Fibroblast of villous mesenchyme (primary cell): Measurements from ENCODE around the gene BCKDHA. TPM values are rescaled to one million over a fixed set of nuclear protein-coding genes. Genes with fewer than 3 reads are reported as not detected.
A peak's percentile ranks its signal among the peaks of the same experiment; 100 is the strongest.

Source experiments
- DNase-seq: peaks from one replicate; pipeline ENCODE4 v3.0.0-alpha.2; 2010; ENCODE audit warnings: low read depth
- H3K4me3 ChIP-seq: 2 replicates; pipeline ENCODE4 v1.5.1; 2011; ENCODE audit warnings: low read depth, mild to moderate bottlenecking, low read length
- total RNA-seq: library from RNA; depleted of rRNA; stranded (reverse); fragments of >200 nt; gene quantifications from 2 replicates; pipeline ENCODE4 v1.2.3, GENCODE V29; 2012
- TF ChIP-seq, protein P1 (sequence below): IDR thresholded peaks from 2 replicates; pipeline ENCODE4 v1.5.1; 2012; ENCODE audit warnings: low read depth, mild to moderate bottlenecking, low read length; ENCODE audit not compliant: insufficient read depth

Gene BCKDHA
- total RNA-seq: 21.2 and 24.8 TPM in 2 replicates

DNA sequence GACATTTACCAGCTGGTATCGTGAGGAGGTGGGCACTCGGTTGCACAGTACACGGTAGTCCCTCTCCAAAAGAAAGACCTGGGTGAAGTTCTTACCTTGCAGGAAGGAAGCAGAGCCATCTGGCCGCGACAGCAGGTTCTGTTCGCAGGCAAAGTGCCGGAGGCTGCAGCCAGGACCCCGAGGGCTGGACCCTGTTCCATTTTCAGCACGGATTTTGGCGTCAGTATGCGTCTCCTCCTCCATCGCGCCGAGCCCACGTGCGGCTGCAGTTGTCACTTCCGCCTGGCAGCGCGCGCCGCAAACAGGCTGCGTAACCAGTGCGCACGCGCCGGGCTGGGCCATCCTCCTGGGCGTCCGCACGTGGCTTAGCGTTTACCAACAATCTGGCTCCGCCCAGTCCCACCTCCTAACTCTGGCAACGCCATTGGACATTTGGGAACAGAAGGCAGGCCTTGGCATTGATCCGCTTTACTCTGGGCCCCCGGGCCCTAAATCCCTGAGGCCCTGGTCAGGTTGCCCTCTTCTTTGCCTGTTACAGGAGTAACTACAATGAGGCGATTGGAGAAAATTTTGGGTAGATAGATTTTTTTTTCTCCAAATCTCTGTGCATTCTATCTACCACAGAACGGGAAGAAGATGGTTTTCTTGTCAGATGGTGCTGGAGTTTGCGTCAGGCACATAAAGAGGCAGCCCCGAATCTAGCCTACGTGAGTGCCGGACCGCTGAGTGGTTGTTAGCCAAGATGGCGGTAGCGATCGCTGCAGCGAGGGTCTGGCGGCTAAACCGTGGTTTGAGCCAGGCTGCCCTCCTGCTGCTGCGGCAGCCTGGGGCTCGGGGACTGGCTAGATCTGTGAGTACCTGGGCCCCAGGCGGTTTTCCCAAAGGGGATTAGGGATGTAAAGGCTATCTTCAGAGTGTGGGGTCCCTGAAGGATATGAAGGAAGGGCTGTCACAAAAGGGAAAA lies at the start of gene BCKDHA, which contains the start of gene EXOSC5:
BCKDHA (plus strand) TSS at position 733 of the 964 bp plus-strand sequence; CDS start at position 743, 10 bp downstream.
EXOSC5 (minus strand) TSS at position 274 of the 964 bp plus-strand sequence; CDS start at position 243, 31 bp downstream.
- TF ChIP-seq, protein P1, sequence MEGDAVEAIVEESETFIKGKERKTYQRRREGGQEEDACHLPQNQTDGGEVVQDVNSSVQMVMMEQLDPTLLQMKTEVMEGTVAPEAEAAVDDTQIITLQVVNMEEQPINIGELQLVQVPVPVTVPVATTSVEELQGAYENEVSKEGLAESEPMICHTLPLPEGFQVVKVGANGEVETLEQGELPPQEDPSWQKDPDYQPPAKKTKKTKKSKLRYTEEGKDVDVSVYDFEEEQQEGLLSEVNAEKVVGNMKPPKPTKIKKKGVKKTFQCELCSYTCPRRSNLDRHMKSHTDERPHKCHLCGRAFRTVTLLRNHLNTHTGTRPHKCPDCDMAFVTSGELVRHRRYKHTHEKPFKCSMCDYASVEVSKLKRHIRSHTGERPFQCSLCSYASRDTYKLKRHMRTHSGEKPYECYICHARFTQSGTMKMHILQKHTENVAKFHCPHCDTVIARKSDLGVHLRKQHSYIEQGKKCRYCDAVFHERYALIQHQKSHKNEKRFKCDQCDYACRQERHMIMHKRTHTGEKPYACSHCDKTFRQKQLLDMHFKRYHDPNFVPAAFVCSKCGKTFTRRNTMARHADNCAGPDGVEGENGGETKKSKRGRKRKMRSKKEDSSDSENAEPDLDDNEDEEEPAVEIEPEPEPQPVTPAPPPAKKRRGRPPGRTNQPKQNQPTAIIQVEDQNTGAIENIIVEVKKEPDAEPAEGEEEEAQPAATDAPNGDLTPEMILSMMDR: no peak
- H3K4me3 ChIP-seq: peak within 1 kb of the TSS; percentile 97
- DNase-seq: peak; percentile 100

DNA sequence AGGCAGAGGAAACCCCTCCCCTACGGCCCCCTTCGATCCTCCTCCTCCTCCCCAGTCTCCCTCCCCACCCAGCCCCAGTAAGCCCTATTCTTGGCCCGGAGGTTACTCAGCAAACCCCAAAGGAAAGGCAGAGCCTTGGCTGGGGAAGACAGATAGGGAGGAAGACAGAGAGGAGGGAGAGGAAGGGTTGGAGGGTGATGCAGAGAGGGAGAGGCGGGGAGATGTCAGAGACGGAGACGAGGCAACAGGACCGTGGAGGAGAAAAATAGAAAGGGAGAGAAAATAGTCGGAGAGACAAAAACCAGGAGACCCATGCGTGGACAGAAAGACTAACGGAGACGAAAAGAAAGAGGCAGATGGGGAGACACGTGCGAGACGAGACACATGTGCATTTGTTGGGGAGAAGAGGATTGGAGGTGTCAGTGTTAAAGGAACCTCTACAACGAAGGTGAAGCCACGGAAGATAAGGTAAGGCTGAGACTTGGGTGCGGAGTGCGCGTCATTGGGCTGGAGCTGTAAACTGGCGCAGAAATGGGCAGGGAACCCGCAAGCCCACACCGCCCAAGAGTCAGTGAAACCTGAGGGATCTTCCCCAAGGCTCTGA lies 46.8 kb upstream of the BCKDHA start:
- H3K4me3 ChIP-seq: peak overlapping the region; percentile 98
- TF ChIP-seq, protein P1: no peak

DNA sequence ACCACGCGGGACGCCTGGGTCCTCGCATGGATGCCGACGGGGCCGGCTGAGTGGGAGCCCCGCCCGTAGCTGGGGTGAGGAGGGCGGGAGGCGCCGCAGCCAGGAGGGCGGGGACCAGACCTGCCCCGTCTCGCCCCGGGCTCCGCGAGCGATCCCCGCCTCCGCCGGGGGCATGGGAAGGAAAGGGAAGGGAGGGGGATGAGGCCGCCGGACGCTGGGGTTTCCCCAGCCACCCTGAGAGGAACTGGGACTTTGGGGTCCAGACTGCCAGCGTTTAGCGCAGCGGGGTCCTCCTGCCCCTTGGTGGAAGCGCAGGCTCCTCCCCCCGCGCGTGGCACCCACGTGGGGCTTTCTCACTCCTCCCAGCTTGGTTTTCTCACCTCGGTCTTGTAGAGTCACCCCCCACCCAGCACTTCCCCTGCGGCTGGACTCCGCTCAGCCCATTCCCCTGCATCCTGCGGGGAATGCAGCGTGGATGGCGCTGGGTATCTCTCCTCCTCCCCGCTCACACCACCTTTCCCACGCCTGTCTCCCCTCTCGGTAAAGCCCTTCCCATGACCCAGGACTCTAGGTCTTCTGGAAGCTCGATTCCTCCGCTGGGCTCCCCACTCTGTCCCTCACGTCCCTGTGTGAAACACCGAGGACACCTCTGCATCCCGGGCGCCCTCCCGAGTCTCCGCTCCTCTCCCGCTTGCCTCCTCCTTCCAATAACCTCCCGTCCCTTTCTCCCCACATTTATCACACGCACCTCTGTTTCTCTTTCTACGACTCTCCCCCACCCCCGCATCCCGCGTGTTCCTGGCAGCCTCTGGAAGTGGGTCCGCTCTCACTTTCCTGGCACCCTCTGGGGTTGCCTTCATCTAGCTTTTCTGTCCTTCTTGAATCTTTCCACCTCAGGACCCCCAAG lies 46.0 kb upstream of the BCKDHA start:
- DNase-seq: peak; percentile 71
- H3K4me3 ChIP-seq: peak overlapping the region; percentile 98
- TF ChIP-seq, protein P1: no peak

More for the DNA sequence above, 46.8 kb upstream of the BCKDHA start:
- no peak for DNase-seq

DNA sequence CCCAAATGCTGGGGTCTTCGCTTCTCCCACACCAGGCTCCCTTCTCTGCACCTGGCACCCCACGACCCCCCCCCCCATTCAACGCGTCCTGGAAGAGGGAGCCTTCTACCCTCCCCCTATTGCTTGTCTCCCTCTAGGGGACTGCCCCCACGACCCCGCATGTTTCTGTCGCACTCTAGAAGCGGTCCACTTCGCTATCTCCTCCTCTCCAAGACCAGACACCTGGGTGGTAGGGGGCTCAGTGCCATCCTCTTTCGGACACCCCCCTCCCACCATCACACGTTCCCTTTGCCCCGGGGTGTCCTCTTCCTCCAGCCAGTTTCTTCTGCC lies 45.4 kb upstream of the BCKDHA start:
- H3K4me3 ChIP-seq: peak overlapping the region; percentile 98
- DNase-seq: no peak
- TF ChIP-seq, protein P1: no peak

DNA sequence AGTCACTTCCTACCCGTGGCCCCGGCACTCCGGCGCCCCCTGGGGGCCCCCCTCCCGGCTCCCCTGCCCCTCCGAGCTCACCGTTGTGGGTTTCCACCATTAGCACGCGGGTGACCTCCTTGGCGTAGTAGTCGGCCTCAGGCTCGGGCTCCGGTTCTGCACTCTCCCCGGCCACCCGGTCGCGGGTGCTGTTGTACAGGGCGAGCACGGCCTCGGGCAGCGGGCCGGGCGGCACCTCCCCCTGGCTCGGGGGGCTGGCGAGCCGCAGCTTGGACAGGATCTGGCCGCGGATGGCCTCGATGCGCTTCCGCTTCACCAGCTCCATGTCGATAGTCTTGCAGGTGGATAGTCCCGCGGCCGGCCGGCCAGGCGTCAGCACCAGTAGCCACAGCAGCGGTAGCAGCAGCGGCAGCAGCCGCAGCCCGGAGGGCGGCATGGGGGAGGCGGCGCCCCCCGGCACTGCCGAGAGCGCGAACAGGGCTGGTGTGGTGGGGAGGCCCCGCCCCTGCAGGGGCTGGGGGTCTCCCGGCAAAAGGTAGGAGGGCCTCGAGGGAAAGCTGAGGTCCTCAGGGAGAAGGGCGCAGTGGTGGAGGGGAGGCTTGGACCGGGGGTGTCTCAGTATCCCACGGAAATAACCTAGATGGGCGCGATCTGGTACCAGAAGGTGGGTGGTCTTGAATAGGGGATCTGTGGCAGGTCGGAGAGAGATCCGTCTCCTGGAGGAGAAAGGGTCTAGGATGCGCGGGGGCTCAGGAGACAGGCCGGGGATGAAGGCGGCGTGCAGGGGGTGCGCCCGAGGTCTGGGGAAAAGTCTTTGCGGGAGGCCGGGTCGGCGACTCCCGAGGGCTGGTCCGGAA lies 44.8 kb upstream of the BCKDHA start:
- DNase-seq: peak; percentile 72
- H3K4me3 ChIP-seq: peak overlapping the region; percentile 98
- TF ChIP-seq, protein P1: peak; percentile 57
